GM12874 (cell line): ENCODE measurements around the gene OR1I1.

ENCODE experiments used
- CTCF ChIP-seq: IDR thresholded peaks from 2 replicates; pipeline ENCODE4 v1.5.1; 2011; ENCODE audit warnings: low read depth, mild to moderate bottlenecking, control low read depth, low read length, moderate library complexity; ENCODE audit not compliant: insufficient read depth

Gene OR1I1

GRCh38 chr19:15122331-15123030 lies 40.5 kb downstream of the OR1I1 start:
- TF ChIP-seq CTCF, result no peak

DNA sequence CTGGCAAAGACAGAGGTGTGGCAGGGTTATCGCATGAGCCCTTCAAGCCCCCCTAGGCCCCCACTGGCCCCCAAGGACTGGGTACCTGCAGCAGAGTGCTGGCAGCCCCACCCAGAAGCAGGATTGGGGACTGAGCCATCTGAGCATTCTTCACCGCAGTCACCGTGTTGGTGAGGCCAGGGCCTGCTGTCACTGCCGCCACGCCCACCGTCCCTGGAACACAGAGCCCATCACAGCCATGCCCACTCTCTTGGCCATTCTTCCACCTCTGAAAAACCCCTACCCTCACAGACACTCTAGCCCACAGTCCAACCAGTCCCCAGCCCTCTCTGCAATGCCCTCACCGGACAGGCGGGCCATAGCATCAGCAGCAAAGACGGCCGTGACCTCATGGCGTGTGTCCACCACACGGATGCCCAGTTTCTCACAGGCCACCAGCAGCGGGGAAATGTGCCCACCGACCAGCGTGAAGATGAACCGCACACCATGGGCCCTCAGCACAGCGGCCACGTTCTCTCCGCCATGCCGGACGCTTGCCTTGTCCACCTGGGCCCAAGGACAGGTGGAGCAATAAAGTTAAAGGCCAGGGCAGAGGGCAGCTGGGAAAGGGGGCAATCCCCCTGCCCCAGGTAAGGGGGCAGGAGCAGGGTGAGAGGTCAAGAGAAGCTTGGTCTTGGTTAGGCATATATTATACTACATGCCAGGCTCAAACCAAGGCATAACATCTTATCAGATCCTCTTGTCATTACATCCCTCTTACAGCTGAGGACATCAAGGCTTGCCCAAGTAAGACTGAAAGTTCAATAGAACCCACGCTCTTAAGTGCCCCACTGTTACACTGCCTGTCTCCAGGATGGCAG lies 41.2 kb downstream of the OR1I1 start:
- no peak for TF ChIP-seq CTCF

DNA sequence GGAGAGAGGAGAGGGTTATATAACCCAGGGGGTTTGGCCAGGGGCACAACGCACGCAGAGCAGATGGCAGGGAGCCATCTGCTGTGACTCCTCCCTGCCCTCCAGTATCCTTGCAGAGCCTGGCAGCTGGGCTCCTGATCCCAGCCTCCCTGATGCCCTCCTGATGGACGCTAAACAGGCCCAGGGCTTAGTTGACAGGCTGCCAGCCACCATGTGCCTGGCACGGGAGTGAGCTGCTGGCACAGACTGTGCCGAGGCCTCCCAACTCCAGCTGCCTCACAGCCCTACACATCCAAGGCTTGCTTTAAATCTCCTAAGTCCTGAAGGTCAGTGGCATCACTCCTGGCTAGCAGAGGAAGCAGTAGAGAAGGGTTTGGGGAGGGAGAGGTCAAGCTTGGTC lies 41.9 kb downstream of the OR1I1 start:
- TF ChIP-seq CTCF, result no peak

DNA sequence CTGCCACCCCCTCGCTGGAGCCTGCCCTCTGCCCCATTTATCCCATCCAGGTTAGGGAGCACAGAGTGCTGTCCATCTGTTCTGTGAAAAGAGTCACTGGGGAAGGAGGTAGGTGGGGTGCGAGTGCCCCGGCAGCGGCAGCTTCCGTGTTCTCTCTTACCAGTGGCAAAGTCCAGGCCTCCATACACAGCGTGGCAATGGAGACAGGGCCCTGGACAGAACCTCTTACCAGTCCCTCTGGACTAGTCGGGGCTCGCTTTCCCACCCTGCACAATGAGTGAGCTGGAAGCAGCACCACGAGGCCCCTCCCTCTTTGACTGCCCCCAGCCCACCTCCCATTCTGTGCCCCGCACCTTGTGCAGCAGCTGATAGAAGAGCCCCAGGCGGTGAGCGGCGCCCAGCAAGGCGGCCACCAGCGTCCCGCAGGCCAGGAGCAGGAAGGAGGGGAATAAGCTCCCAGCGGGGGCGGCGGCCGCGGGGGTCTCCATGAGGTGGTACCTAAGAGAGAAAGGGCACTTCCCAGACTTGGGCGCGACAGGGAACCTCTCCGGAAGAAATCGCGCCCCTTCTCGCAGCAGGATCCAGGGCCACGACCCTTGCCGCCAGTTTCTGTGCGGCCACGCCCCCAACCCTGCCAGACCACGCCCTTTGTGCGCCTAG lies 42.7 kb downstream of the OR1I1 start:
- no peak for TF ChIP-seq CTCF

DNA sequence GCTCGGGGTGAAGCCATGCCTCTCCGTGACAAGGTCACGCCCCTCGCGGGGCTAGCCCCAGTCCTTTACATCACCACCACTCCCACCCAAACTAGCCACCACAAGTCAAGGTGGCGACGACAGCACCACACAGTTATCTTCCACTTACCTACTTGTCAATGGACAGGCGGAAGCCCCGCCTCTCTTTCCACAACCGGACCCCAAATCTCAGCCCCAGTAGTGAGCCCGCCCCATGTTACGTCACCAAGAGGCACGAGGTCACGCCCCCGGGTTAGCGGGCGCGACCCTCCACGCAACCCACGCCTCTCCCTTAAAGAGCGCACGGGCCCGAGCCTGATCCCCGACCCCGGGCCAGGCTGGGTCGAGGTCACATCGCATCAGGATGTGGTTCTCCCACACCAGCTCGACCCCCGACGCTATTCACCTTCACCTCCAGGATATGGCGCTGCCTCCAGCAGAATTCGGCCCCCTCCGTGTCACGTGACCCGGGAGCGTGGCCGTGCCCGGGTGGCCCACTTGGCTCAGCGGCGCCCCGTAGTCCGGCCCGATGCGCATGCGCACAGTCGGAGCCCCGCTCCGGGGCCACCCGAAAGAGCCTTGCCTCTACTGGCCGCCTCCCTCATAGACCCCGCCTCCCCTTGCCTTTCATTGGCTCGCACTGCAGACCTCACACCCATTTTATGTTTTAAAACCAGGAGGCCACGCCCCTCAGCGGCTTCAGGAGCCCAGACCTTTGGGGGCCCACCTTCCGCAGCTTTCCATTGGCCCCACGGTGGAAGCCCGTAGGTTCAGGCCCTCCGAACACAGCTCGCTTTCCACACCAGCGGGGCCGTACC lies 43.4 kb downstream of the OR1I1 start:
- 0 out of 2 replicates have a peak, but pooled peaks have one; percentile 6 for TF ChIP-seq CTCF

DNA sequence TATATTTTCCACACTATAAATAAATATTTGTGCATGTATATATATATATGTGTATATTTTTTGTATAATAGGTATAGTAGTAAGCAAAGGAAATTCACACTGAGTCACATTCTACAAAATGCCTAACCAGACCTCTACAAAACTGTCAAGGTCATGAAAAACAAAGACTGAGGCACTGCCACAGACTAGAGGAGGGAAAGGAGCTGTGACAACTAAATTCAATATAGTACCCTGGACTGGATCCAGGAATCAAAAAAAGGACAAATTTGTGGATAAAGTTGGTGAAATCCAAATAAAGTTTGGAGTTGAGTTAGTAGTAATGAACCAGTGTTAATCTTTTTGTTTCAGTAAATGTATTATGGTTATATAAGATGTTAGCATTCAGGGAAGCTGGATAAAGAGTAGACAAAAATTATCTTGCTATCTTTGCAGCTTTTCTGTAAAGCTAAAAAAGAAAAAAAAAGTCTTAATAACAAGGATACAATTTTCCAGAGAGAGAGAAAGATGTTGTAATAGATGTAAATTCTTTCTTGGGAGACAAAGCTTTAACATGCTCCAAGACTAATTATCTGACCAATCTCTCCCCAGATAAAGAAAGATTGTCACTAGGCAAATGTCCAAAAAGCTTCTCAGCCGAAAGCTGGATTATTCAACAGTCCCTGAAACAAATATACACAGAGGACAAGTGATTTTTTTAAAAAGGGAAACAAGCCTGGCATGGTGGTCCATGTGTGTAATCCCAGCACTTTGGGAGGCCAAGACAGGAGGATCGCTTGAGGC lies 44.3 kb downstream of the OR1I1 start:
- TF ChIP-seq CTCF, result no peak
